Stomach (tissue), 9 donors: ENCODE measurements around the gene RPTOR. TPM values are rescaled to one million over a fixed set of nuclear protein-coding genes. Genes with fewer than 3 reads are reported as not detected.

Experiments
- DNase-seq, 2 donors: peaks; one replicate each; pipeline versions ENCODE4 v3.0.0 to v3.0.0-alpha.2; 2013 to 2019
- H3K27ac ChIP-seq, 5 donors: fragments of 200-600 bp in 4 of 5; sonication (generic) in 4 of 5; one replicate each; pipeline ENCODE4 v1.5.1; 2013 to 2019; ENCODE audit warnings: mild to moderate bottlenecking in 1 of 5, moderate library complexity in 1 of 5
- H3K27me3 ChIP-seq, 3 donors: fragments of 200-600 bp; sonication (generic); one replicate each; pipeline ENCODE4 v1.5.1; 2017 to 2019; ENCODE audit warnings: mixed run types in 1 of 3
- H3K36me3 ChIP-seq, 4 donors: fragments of 200-600 bp; sonication (generic); 1 replicate in 3 of 4; 2 replicates in 1 of 4; pipeline ENCODE4 v1.5.1; 2016 to 2019
- H3K4me1 ChIP-seq, 4 donors: fragments of 200-600 bp; sonication (generic); one replicate each; pipeline ENCODE4 v1.5.1; 2016 to 2019
- H3K4me3 ChIP-seq, 4 donors: fragments of 200-600 bp; sonication (generic) in 3 of 4; one replicate each; pipeline ENCODE4 v1.5.1; 2016 to 2019; ENCODE audit warnings: mild to moderate bottlenecking in 1 of 4
- H3K9me3 ChIP-seq, 4 donors: fragments of 200-600 bp; sonication (generic); one replicate each; pipeline ENCODE4 v1.5.1; 2016 to 2019
- CTCF ChIP-seq, 7 experiments: fragments of 450-650 bp in 4 of 7; fragments of 200-600 bp in 3 of 7; sonication (generic) in 3 of 7; IDR thresholded peaks; one replicate each; pipeline ENCODE4 v1.5.1; 2016 to 2019; ENCODE audit warnings: antibody characterized with exemption in 7 of 7, control low read depth in 2 of 7, mild to moderate bottlenecking in 1 of 7
- EP300 ChIP-seq: sonication (generic); formaldehyde crosslinking; IDR thresholded peaks from one replicate; pipeline ENCODE4 v1.6.1; 2017; ENCODE audit warnings: antibody characterized with exemption
- POLR2A ChIP-seq, 4 donors: fragments of 450-650 bp; IDR thresholded peaks; one replicate each; pipeline ENCODE4 v1.6.1; 2016; ENCODE audit warnings: antibody characterized with exemption in 4 of 4, control low read depth in 2 of 4, mild to moderate bottlenecking in 1 of 4, moderate library complexity in 1 of 4
- POLR2AphosphoS5 ChIP-seq, 3 donors: sonication (generic); formaldehyde crosslinking; IDR thresholded peaks; one replicate each; pipeline ENCODE4 v1.6.1; 2016; ENCODE audit warnings: antibody characterized with exemption in 3 of 3
- WGBS, 5 donors: extraction: QIAGEN DNeasy Blood & Tissue Kit in 3 of 5; methylation state at CpG; one replicate each; pipeline versions ENCODE4 v1.1.5 to v1.1.7; 2013 to 2018; 5-methylcytosine and 5-hydroxymethylcytosine counted together
- intact Hi-C: fragments of 100-400 bp; cut with DNase I; formaldehyde crosslinking; loops from one replicate; pipeline ENCODE4 v1.15.1; 2023; ENCODE audit warnings: low total_unique reads
- polyA plus RNA-seq, 3 donors: library from polyadenylated mRNA; stranded (reverse); fragments of 200-250 nt; gene quantifications; one replicate each; pipeline ENCODE4 v1.2.3, GENCODE V29; 2013
- total RNA-seq, 5 donors: library from RNA; depleted of rRNA; stranded (reverse); fragments of >200 nt; gene quantifications; one replicate each; pipeline versions ENCODE4 v1.1.0 to v1.2.3, GENCODE V29; 2014 to 2016
- donor health status: healthy with polysubstance abuse.
- donor health status: Bipolar disorder and iron deficiency.
- donor health status: healthy.

RPTOR gene
- total and polyA plus RNA-seq, 8 donors = 3.8 to 103 (median 19.3) TPM

- Histone ChIP-seq H3K9me3 (peaks cover 0 to 3% (median 0%) of the 10 kb centered on the region in 4 donors), H3K27ac (peak overlapping the region in 1 of 5 donors; percentile 62), H3K36me3 (no peaks in the 10 kb centered on the region), H3K4me1 (peaks cover 0 to 20% (median 0%) of the 10 kb centered on the region in 4 donors), H3K27me3 (peaks cover 0 to 31% (median 29%) of the 10 kb centered on the region in 3 donors), H3K4me3 (no peak overlapping the region)
- DNase-seq = peak in 1 of 2 donors; percentile 27
- 52 to 62% (median 59%) methylated on average over 12 to 16 of the region's 16 CpGs for WGBS, 5 donors
- TF ChIP-seq POLR2A (IDR thresholded peaks at IDR 0.05) (no peak), CTCF (IDR thresholded peaks at IDR 0.05) (no peak), EP300 (no peak), POLR2AphosphoS5 (IDR thresholded peaks at IDR 0.05) (no peak)
- intact Hi-C loops = no loop called here
These were observed 20.5 kb upstream of the RPTOR start for GRCh38 chr17:80523956-80524712.

DNA sequence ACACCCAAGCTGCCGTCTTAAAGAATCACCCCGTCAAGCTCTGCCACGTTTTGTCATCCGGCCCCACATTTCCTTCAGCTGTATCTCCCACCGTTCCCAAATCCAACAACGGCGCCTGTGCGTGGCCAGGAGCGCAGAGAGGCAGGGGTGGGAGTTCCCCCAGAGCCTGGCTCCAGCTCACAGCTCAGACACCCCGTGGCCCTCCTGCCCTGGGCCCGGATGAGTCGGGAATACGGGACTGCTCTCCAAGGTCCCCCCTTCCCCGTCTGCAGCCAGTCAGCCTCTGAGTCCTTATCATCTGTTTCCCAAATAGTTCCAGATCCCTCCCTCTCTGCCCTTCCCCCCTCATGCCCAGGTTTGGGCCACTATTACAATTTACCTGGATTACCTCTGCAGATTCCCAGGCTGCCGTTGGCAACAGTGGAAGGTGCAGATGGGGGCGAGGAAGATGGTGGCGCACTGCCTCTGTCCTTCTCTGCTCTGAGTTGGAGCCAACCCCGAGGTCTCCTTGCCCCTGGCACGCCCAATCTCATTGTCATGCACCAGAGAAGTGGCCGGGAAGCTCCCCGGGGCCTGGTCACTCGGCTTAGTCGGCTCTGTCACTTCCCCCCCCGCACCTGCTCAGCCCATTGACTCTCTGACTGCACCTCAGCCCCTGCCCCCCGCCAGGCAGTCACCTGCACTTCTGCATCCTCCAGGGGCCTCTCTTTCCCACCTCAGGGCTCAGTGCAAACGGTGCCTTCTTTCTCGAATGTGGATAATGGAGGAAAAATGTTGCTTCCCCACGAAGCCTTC is 18.3 kb upstream of the RPTOR start:
- H3K36me3 ChIP-seq = no peaks in the 10 kb centered on the region
- TF ChIP-seq EP300 (no peak), CTCF (IDR thresholded peaks at IDR 0.05) (no peak), POLR2AphosphoS5 (IDR thresholded peaks at IDR 0.05) (no peak), POLR2A (IDR thresholded peaks at IDR 0.05) (no peak)
- H3K4me1 ChIP-seq = peaks cover 0 to 26% (median 0%) of the 10 kb centered on the region in 4 donors
- intact Hi-C loops = no loop called here
- H3K27ac ChIP-seq = no peak overlapping the region
- 38 to 59% (median 44%) methylated on average over 19 to 28 of the region's 28 CpGs for WGBS, 5 donors
- no peak overlapping the region for H3K4me3 ChIP-seq
- no peak for DNase-seq
- H3K9me3 ChIP-seq = peaks cover 0 to 3% (median 0%) of the 10 kb centered on the region in 4 donors
- H3K27me3 ChIP-seq = peaks cover 0 to 47% (median 29%) of the 10 kb centered on the region in 3 donors

- no peak overlapping the region for H3K4me3 ChIP-seq
- no peak for DNase-seq
- H3K9me3 ChIP-seq = peaks cover 0 to 3% (median 0%) of the 10 kb centered on the region in 4 donors
- 77 to 82% (median 80%) methylated on average over 21 of the region's 21 CpGs for WGBS, 5 donors
- no peaks in the 10 kb centered on the region for H3K36me3 ChIP-seq
- TF ChIP-seq POLR2AphosphoS5 (IDR thresholded peaks at IDR 0.05) (no peak), EP300 (no peak), CTCF (IDR thresholded peaks at IDR 0.05) (no peak)
- intact Hi-C loops = no loop called here
- no peak overlapping the region for H3K27ac ChIP-seq
- peaks cover 0 to 54% (median 29%) of the 10 kb centered on the region in 3 donors for H3K27me3 ChIP-seq
- H3K4me1 ChIP-seq = peaks cover 0 to 26% (median 0%) of the 10 kb centered on the region in 4 donors
These were observed 17.5 kb upstream of the RPTOR start for GRCh38 chr17:80527016-80527645.

- no peak overlapping the region for H3K4me3 ChIP-seq
- peaks cover 0 to 63% (median 24%) of the 10 kb centered on the region in 3 donors for H3K27me3 ChIP-seq
- 33 to 63% (median 46%) methylated on average over 8 of the region's 8 CpGs for WGBS, 5 donors
- TF ChIP-seq POLR2A (IDR thresholded peaks at IDR 0.05) = no peak
- TF ChIP-seq CTCF (IDR thresholded peaks at IDR 0.05) = no peak
- TF ChIP-seq POLR2AphosphoS5 (IDR thresholded peaks at IDR 0.05) = no peak
- no peak for TF ChIP-seq EP300
- no peaks in the 10 kb centered on the region for H3K36me3 ChIP-seq
- H3K4me1 ChIP-seq = peaks cover 0 to 24% (median 0%) of the 10 kb centered on the region in 4 donors
- no peaks in the 10 kb centered on the region for H3K9me3 ChIP-seq
- DNase-seq = no peak
- intact Hi-C loops = no loop called here
- no peak overlapping the region for H3K27ac ChIP-seq
These were observed 16.1 kb upstream of the RPTOR start for GRCh38 chr17:80528536-80528935.
